ENCODE data around the gene GRIN2A. TPM values are rescaled to one million over a fixed set of nuclear protein-coding genes. Genes with fewer than 3 reads are reported as not detected.
"Not testable (repeated sequence)": the region's sequence is repeated elsewhere in the genome, so short reads cannot be mapped to it uniquely, and the experiment has no call there.

Gene GRIN2A
- total and polyA plus RNA-seq, 2 donors (not counting 1 experiment from before 2014, with no cell fraction given) = 0.44 TPM; not detected in 1

GRCh38 chr16:9885467-9885866, 296.8 kb downstream of the GRIN2A start:
- ChIA-PET CTCF (no interaction called here), POLR2A (no interaction called here)
- H2AFZ ChIP-seq (ENCODE audit: insufficient read depth, low read depth, low read length, poor library complexity, severe bottlenecking) = no peak overlapping the region
- Mint-ChIP-seq H3K4me3 (no peak overlapping the region), H3K4me1 (no peaks in the 10 kb centered on the region), H3K27me3 (peaks cover 29% of the 10 kb centered on the region), H3K27ac (no peak overlapping the region), H3K9me3 (ENCODE audit: insufficient read depth) (no peaks in the 10 kb centered on the region)
- no peaks in the 10 kb centered on the region for H3K27me3 ChIP-seq (replicated peaks in 1 of 4; ENCODE audit: control extremely low read depth in 1 of 4, control insufficient read depth in 3 of 4, insufficient read depth in 4 of 4, low read length in 3 of 4)
- H3K27ac ChIP-seq (ENCODE audit: low read length in 2 of 2) = no peak overlapping the region
- WGBS (ENCODE audit: insufficient coverage) = 38% methylated on average over 6 of the region's 9 CpGs
- no peak for DNase-seq
- no peak overlapping the region for H3K4me2 ChIP-seq (replicated peaks; ENCODE audit: low read depth, low read length, poor library complexity, severe bottlenecking)
- TF ChIP-seq, protein P1, sequence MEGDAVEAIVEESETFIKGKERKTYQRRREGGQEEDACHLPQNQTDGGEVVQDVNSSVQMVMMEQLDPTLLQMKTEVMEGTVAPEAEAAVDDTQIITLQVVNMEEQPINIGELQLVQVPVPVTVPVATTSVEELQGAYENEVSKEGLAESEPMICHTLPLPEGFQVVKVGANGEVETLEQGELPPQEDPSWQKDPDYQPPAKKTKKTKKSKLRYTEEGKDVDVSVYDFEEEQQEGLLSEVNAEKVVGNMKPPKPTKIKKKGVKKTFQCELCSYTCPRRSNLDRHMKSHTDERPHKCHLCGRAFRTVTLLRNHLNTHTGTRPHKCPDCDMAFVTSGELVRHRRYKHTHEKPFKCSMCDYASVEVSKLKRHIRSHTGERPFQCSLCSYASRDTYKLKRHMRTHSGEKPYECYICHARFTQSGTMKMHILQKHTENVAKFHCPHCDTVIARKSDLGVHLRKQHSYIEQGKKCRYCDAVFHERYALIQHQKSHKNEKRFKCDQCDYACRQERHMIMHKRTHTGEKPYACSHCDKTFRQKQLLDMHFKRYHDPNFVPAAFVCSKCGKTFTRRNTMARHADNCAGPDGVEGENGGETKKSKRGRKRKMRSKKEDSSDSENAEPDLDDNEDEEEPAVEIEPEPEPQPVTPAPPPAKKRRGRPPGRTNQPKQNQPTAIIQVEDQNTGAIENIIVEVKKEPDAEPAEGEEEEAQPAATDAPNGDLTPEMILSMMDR (IDR thresholded peaks at IDR 0.05) = no peak
- TF ChIP-seq EZH2 (IDR thresholded peaks at IDR 0.05; ENCODE audit: borderline replicate concordance, insufficient read depth, low read depth, low read length, poor library complexity, severe bottlenecking) = no peak
- H3K9me3 ChIP-seq (ENCODE audit: control extremely low read depth in 1 of 3, control insufficient read depth in 2 of 3, insufficient read depth in 1 of 3, low read length in 2 of 3) = no peaks in the 10 kb centered on the region
- no peaks in the 10 kb centered on the region for H3K79me2 ChIP-seq (ENCODE audit: control insufficient read depth, insufficient read depth, low read length)
- intact Hi-C loops (cut with micrococcal nuclease) = no loop called here
- no peak overlapping the region for H3K4me3 ChIP-seq (ENCODE audit: control extremely low read depth in 1 of 5, extremely low read depth in 1 of 5, insufficient read depth in 1 of 5, low read depth in 2 of 5, low read length in 4 of 5)
- H4K20me1 ChIP-seq (ENCODE audit: control insufficient read depth, insufficient read depth, low read length, poor library complexity, severe bottlenecking) = no peaks in the 10 kb centered on the region
- H3K36me3 ChIP-seq (replicated peaks in 1 of 2; ENCODE audit: control extremely low read depth in 1 of 2, control insufficient read depth in 1 of 2, extremely low read depth in 1 of 2, insufficient read depth in 2 of 2, low read length in 1 of 2) = no peaks in the 10 kb centered on the region
- H3K9ac ChIP-seq (ENCODE audit: low read length) = no peak overlapping the region
- no peak for ATAC-seq (ENCODE audit: low read depth)
- H3K4me1 ChIP-seq (ENCODE audit: control insufficient read depth in 2 of 2, insufficient read depth in 2 of 2, low read length in 2 of 2) = no peaks in the 10 kb centered on the region

GRCh38 chr16:9875981-9876380, 306.2 kb downstream of the GRIN2A start:
- WGBS (ENCODE audit: insufficient coverage) = 100% methylated on average over 1 of the region's 3 CpGs
- H3K4me3 ChIP-seq (ENCODE audit: control extremely low read depth in 1 of 5, extremely low read depth in 1 of 5, insufficient read depth in 1 of 5, low read depth in 2 of 5, low read length in 4 of 5); H4K20me1 ChIP-seq (ENCODE audit: control insufficient read depth, insufficient read depth, low read length, poor library complexity, severe bottlenecking); H3K4me2 ChIP-seq (replicated peaks; ENCODE audit: low read depth, low read length, poor library complexity, severe bottlenecking); CTCF ChIA-PET; DNase-seq; H3K27ac Mint-ChIP-seq; H3K9me3 Mint-ChIP-seq (ENCODE audit: insufficient read depth); H3K36me3 ChIP-seq (replicated peaks in 1 of 2; ENCODE audit: control extremely low read depth in 1 of 2, control insufficient read depth in 1 of 2, extremely low read depth in 1 of 2, insufficient read depth in 2 of 2, low read length in 1 of 2); ATAC-seq (ENCODE audit: low read depth); H3K9me3 ChIP-seq (ENCODE audit: control extremely low read depth in 1 of 3, control insufficient read depth in 2 of 3, insufficient read depth in 1 of 3, low read length in 2 of 3); H3K79me2 ChIP-seq (ENCODE audit: control insufficient read depth, insufficient read depth, low read length); H3K27ac ChIP-seq (ENCODE audit: low read length in 2 of 2); intact Hi-C loops (cut with micrococcal nuclease); H3K4me3 Mint-ChIP-seq; H3K4me1 Mint-ChIP-seq; POLR2A ChIA-PET; H3K4me1 ChIP-seq (ENCODE audit: control insufficient read depth in 2 of 2, insufficient read depth in 2 of 2, low read length in 2 of 2); H3K9ac ChIP-seq (ENCODE audit: low read length); H3K27me3 ChIP-seq (replicated peaks in 1 of 4; ENCODE audit: control extremely low read depth in 1 of 4, control insufficient read depth in 3 of 4, insufficient read depth in 4 of 4, low read length in 3 of 4); H2AFZ ChIP-seq (ENCODE audit: insufficient read depth, low read depth, low read length, poor library complexity, severe bottlenecking): not testable (repeated sequence)
- H3K27me3 Mint-ChIP-seq = peaks cover 17% of the 10 kb centered on the region
